Activated CD8-positive, alpha-beta T cell treated with anti-CD3 and anti-CD28 coated beads for 36 hours (primary cell): ENCODE data around the gene C9. TPM values are rescaled to one million over a fixed set of nuclear protein-coding genes. Genes with fewer than 3 reads are reported as not detected.
"Not testable (repeated sequence)": the region's sequence is repeated elsewhere in the genome, so short reads cannot be mapped to it uniquely, and the experiment has no call there.

ENCODE experiments used
- ATAC-seq: fragments of 200-7000 bp; cut with Tn5 transposase; one replicate; pipeline ENCODE4 v1.10.0; 2021; ENCODE audit warnings: mild to moderate bottlenecking, moderate library complexity
- CTCF ChIA-PET: fragments of 350-600 bp; sonication (Branson Sonifier 250); formaldehyde crosslinking; loops from one replicate; lab custom pipeline; 2021; ENCODE audit warnings: antibody characterized with exemption; lab: Charles Lee
- POLR2A ChIA-PET: fragments of 350-600 bp; sonication (Branson Sonifier 250); formaldehyde crosslinking; loops from one replicate; lab custom pipeline; 2021; ENCODE audit warnings: antibody characterized with exemption; lab: Charles Lee
- DNase-seq: peaks from one replicate; pipeline ENCODE4 v3.0.0-alpha.2; 2020
- H3K27ac Mint-ChIP-seq: one replicate; pipeline ENCODE4 v1.8.0; 2021; ENCODE audit warnings: mild to moderate bottlenecking, mixed read lengths
- H3K27me3 Mint-ChIP-seq: one replicate; pipeline ENCODE4 v1.8.0; 2021; ENCODE audit warnings: mixed read lengths
- H3K36me3 Mint-ChIP-seq: one replicate; pipeline ENCODE4 v1.8.0; 2021; ENCODE audit warnings: low read depth, mixed read lengths
- H3K4me1 Mint-ChIP-seq: one replicate; pipeline ENCODE4 v1.8.0; 2021; ENCODE audit warnings: low read depth, mixed read lengths
- H3K4me3 Mint-ChIP-seq: one replicate; pipeline ENCODE4 v1.8.0; 2021; ENCODE audit warnings: mild to moderate bottlenecking, moderate library complexity, mixed read lengths
- H3K9me3 Mint-ChIP-seq: one replicate; pipeline ENCODE4 v1.8.0; 2021; ENCODE audit warnings: mixed read lengths
- CTCF ChIP-seq: fragments of 200-600 bp; IDR thresholded peaks from one replicate; pipeline ENCODE4 v1.8.0; 2022; ENCODE audit warnings: antibody characterized with exemption, mild to moderate bottlenecking
- intact Hi-C: fragments of 100-400 bp; cut with micrococcal nuclease; formaldehyde crosslinking; loops from one replicate; pipeline ENCODE4 v1.10.0; 2022
- total RNA-seq, 2 experiments: library from RNA; stranded (reverse); gene quantifications; one replicate each; pipeline ENCODE4 v1.2.3, GENCODE V29; 2021

The C9 gene
- total RNA-seq, 2 experiments from 2014 or later = not detected

DNA sequence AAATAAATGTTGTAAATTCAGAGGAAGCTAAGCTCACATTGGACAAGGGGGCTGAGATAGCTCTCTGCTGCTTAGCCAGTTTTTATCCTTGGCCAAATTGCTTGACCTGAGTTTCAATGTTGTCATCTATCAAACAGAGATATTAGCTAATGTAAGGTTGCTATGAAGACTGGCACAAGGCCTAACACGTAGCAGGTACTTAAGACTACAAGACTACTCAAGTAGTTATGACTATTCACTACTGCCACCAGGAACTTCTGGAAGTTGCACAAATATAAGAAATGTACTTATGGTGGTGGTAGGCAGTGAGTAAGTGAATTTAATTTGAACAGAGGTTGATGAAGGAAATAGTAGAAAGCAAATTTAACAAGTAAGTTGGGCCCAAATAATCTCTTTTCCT, 127.6 kb downstream of the C9 start:
- Mint-ChIP-seq H3K4me3 (no peak overlapping the region), H3K9me3 (peaks cover 14% of the 10 kb centered on the region), H3K36me3 (no peaks in the 10 kb centered on the region), H3K27ac (no peak overlapping the region), H3K27me3 (no peaks in the 10 kb centered on the region), H3K4me1 (peaks cover 29% of the 10 kb centered on the region)
- ATAC-seq (no peak), DNase-seq (no peak)
- CTCF ChIA-PET = interaction anchor here (0.9 kb wide), 1 partner anchor 19 kb away, joined by 4 read pairs; no protein-coding TSS in a partner anchor
- intact Hi-C loops = loop anchor here (5.0 kb wide), 1 partner anchor 36 kb away; no protein-coding TSS in a partner anchor
- POLR2A ChIA-PET = no interaction called here
- no peak for TF ChIP-seq CTCF

GRCh38 chr5:39235648-39236047, 128.6 kb downstream of the C9 start:
- no peak for TF ChIP-seq CTCF
- Mint-ChIP-seq H3K4me3 (no peak overlapping the region), H3K4me1 (peaks cover 36% of the 10 kb centered on the region), H3K9me3 (peaks cover 11% of the 10 kb centered on the region), H3K27ac (no peak overlapping the region), H3K36me3 (no peaks in the 10 kb centered on the region), H3K27me3 (no peaks in the 10 kb centered on the region)
- ChIA-PET POLR2A (no interaction called here), CTCF (interaction anchor here (1.0 to 1.3 kb wide), 3 partner anchors 18 to 97 kb away, joined by 3 to 8 read pairs (median 4); no protein-coding TSS in a partner anchor)
- intact Hi-C loops = loop anchor here (5.0 kb wide), 1 partner anchor 37 kb away; no protein-coding TSS in a partner anchor
- ATAC-seq = no peak
- DNase-seq = no peak

GRCh38 chr5:39234494-39234893, 129.8 kb downstream of the C9 start:
- H3K27ac Mint-ChIP-seq, DNase-seq, H3K4me3 Mint-ChIP-seq, POLR2A ChIA-PET, intact Hi-C loops, H3K36me3 Mint-ChIP-seq, H3K9me3 Mint-ChIP-seq, ATAC-seq, H3K27me3 Mint-ChIP-seq: not testable (repeated sequence)
- H3K4me1 Mint-ChIP-seq = peaks cover 36% of the 10 kb centered on the region
- CTCF ChIA-PET = interaction anchor here (1.2 kb wide), 1 partner anchor 22 kb away, joined by 3 read pairs; no protein-coding TSS in a partner anchor

Other genes starting within 250 kb of the C9 start
- 10 to 100 TPM; 82.8 to 83.0 TPM for gene FYB1, start 144.9 kb downstream of the C9 start, total RNA-seq
- under 1 TPM in 1 of 2 experiments, not detected in 1; 0.16 TPM for gene DAB2, start 60.5 kb upstream of the C9 start, total RNA-seq